MM.1S (cell line): ENCODE measurements around the gene DRC7.

Experiments
- DNase-seq: peaks from one replicate; pipeline ENCODE4 v3.0.0-alpha.2; 2015
- H2AFZ ChIP-seq: fragments of 300-600 bp; sonication (generic); 2 replicates; pipeline ENCODE4 v1.6.0; 2016; ENCODE audit warnings: antibody characterized with exemption, low read length
- H3F3A ChIP-seq: fragments of 300-600 bp; sonication (generic); 2 replicates; pipeline ENCODE4 v1.6.1; 2016; ENCODE audit warnings: mild to moderate bottlenecking, antibody characterized with exemption, low read length, moderate library complexity, mixed read lengths; ENCODE audit not compliant: insufficient read depth
- H3K27ac ChIP-seq: fragments of 300-600 bp; sonication (generic); 2 replicates; pipeline ENCODE4 v1.5.1; 2016; ENCODE audit warnings: mild to moderate bottlenecking, low read length
- H3K27me3 ChIP-seq: fragments of 300-600 bp; sonication (generic); replicated peaks from 2 replicates; pipeline ENCODE4 v1.6.0; 2016; ENCODE audit warnings: low read length; ENCODE audit not compliant: insufficient read depth
- H3K36me3 ChIP-seq: fragments of 300-600 bp; sonication (generic); replicated peaks from 2 replicates; pipeline ENCODE4 v1.6.1; 2016; ENCODE audit warnings: mild to moderate bottlenecking, low read length, mixed read lengths; ENCODE audit not compliant: insufficient read depth
- H3K4me1 ChIP-seq: fragments of 300-600 bp; sonication (generic); 2 replicates; pipeline ENCODE4 v1.6.1; 2016; ENCODE audit warnings: low read length, mixed read lengths
- H3K4me2 ChIP-seq: fragments of 300-600 bp; sonication (generic); 2 replicates; pipeline ENCODE4 v1.6.0; 2016; ENCODE audit warnings: low read depth, low read length
- H3K4me3 ChIP-seq: fragments of 300-600 bp; sonication (generic); 2 replicates; pipeline ENCODE4 v1.5.1; 2016; ENCODE audit warnings: low read length, mixed read lengths
- H3K79me2 ChIP-seq: fragments of 300-600 bp; sonication (generic); 2 replicates; pipeline ENCODE4 v1.6.1; 2016; ENCODE audit warnings: mixed run types, low read length, mixed read lengths
- H3K9ac ChIP-seq: fragments of 300-600 bp; sonication (generic); 2 replicates; pipeline ENCODE4 v1.6.1; 2016; ENCODE audit warnings: low read length, mixed read lengths
- H3K9me2 ChIP-seq: fragments of 300-600 bp; sonication (generic); replicated peaks from 2 replicates; pipeline ENCODE4 v1.6.1; 2016; ENCODE audit warnings: mild to moderate bottlenecking, low read length, mixed read lengths; ENCODE audit not compliant: insufficient read depth
- H3K9me3 ChIP-seq: fragments of 300-600 bp; sonication (generic); replicated peaks from 2 replicates; pipeline ENCODE4 v1.6.1; 2016; ENCODE audit warnings: mild to moderate bottlenecking, low read length, mixed read lengths; ENCODE audit not compliant: insufficient read depth
- H4K20me1 ChIP-seq: fragments of 300-600 bp; sonication (generic); 2 replicates; pipeline ENCODE4 v1.6.1; 2016; ENCODE audit warnings: mild to moderate bottlenecking, low read length, moderate library complexity, mixed read lengths; ENCODE audit not compliant: insufficient read depth
- EZH2 ChIP-seq: fragments of 300-600 bp; sonication (generic); optimal IDR thresholded peaks from 2 replicates; pipeline ENCODE3; 2017; ENCODE audit warnings: low read depth, mild to moderate bottlenecking, antibody characterized with exemption, low read length, mixed read lengths
- EZH2phosphoT487 ChIP-seq: fragments of 300-600 bp; sonication (generic); IDR thresholded peaks from 2 replicates; pipeline ENCODE4 v1.6.1; 2018; ENCODE audit warnings: antibody characterized with exemption, low read length
- TF ChIP-seq, protein P1 (sequence below): fragments of 300-600 bp; sonication (generic); IDR thresholded peaks from 2 replicates; pipeline ENCODE4 v1.5.1; 2016; ENCODE audit warnings: antibody characterized with exemption, low read length, mixed read lengths

DRC7 gene

DNA sequence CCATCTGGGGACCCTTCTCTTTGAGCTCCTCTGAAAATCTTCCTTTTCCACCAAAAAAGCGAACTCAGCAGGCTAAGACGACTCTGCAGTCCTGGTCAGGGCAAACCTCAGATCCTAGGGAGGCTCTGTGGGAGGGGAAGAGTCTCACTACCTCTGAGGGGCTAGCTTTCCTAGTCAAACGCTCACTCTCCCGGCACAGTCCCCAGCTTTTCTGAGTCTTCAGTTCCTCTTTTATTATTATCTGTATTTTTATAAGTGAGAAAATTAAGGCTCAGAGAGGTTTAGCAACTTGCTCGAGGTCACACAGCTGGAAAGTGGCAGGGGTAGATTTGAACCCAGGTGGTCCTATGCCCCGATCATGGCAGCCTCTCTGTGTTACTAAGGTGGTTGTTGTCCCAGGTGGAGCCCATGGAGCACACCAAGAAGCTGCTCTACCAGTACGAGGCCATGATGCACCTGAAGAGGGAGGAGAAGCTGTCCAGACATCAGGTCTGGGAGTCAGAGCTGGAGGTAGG is 31.9 kb downstream of the DRC7 start:
- no peak for TF ChIP-seq EZH2
- no peak for TF ChIP-seq EZH2phosphoT487
- TF ChIP-seq, protein P1, sequence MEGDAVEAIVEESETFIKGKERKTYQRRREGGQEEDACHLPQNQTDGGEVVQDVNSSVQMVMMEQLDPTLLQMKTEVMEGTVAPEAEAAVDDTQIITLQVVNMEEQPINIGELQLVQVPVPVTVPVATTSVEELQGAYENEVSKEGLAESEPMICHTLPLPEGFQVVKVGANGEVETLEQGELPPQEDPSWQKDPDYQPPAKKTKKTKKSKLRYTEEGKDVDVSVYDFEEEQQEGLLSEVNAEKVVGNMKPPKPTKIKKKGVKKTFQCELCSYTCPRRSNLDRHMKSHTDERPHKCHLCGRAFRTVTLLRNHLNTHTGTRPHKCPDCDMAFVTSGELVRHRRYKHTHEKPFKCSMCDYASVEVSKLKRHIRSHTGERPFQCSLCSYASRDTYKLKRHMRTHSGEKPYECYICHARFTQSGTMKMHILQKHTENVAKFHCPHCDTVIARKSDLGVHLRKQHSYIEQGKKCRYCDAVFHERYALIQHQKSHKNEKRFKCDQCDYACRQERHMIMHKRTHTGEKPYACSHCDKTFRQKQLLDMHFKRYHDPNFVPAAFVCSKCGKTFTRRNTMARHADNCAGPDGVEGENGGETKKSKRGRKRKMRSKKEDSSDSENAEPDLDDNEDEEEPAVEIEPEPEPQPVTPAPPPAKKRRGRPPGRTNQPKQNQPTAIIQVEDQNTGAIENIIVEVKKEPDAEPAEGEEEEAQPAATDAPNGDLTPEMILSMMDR, result no peak

DNA sequence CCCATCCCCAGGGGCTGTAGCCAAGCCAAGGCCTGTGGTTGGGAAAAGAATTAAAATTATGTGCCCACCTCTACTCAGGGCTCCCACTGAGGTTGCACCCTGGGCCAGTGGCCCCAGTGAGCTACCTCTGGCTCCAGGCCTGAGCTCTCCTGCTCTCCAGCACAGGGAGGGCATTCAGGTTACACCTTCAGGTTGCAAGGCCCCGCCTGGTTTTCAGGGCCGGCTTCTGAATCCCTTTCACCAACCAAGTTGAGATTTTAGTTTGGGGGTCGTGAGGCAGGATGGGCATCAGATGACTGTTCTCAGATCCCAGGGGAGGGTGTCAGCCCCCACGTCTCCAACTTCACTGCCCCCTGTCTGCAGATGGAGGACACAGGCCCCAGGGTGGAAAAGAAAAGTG is 33.0 kb downstream of the DRC7 start:
- Histone ChIP-seq H3K4me1 (no peaks in the 10 kb centered on the region), H3K9ac (no peak overlapping the region), H3K36me3 (no peaks in the 10 kb centered on the region), H4K20me1 (no peaks in the 10 kb centered on the region), H3F3A (no peaks in the 10 kb centered on the region), H3K4me2 (no peak overlapping the region), H3K27me3 (peaks cover 17% of the 10 kb centered on the region; the same call in 1 of the 2 replicates), H3K79me2 (no peaks in the 10 kb centered on the region), H3K4me3 (no peak overlapping the region), H3K9me3 (no peaks in the 10 kb centered on the region), H3K27ac (no peak overlapping the region), H2AFZ (no peak overlapping the region), H3K9me2 (no peaks in the 10 kb centered on the region)
- TF ChIP-seq EZH2 (no peak), EZH2phosphoT487 (no peak)
- TF ChIP-seq, protein P1, result no peak
- DNase-seq, result no peak

More for the DNA sequence above, 31.9 kb downstream of the DRC7 start:
- no peak overlapping the region for H3K9ac ChIP-seq
- no peaks in the 10 kb centered on the region for H3K36me3 ChIP-seq
- H3K9me3 ChIP-seq, result no peaks in the 10 kb centered on the region
- no peaks in the 10 kb centered on the region for H3F3A ChIP-seq
- H3K4me3 ChIP-seq, result no peak overlapping the region
- no peaks in the 10 kb centered on the region for H4K20me1 ChIP-seq
- peaks cover 17% of the 10 kb centered on the region; the same call in 1 of the 2 replicates for H3K27me3 ChIP-seq
- no peak overlapping the region for H3K4me2 ChIP-seq
- no peak overlapping the region for H2AFZ ChIP-seq
- H3K4me1 ChIP-seq, result no peaks in the 10 kb centered on the region
- DNase-seq, result no peak
- H3K79me2 ChIP-seq, result no peaks in the 10 kb centered on the region
- H3K27ac ChIP-seq, result no peak overlapping the region
- H3K9me2 ChIP-seq, result no peaks in the 10 kb centered on the region

- H3K27ac ChIP-seq, result no peak overlapping the region
- no peaks in the 10 kb centered on the region for H3F3A ChIP-seq
- no peaks in the 10 kb centered on the region for H3K4me1 ChIP-seq
Observed at GRCh38 chr16:57728336-57729181, 34.0 kb downstream of the DRC7 start.

More at GRCh38 chr16:57728336-57729181, 34.0 kb downstream of the DRC7 start:
- H3K36me3 ChIP-seq, result no peaks in the 10 kb centered on the region
- no peaks in the 10 kb centered on the region for H3K9me3 ChIP-seq
- no peak overlapping the region for H2AFZ ChIP-seq
- no peak overlapping the region for H3K4me2 ChIP-seq
- H4K20me1 ChIP-seq, result no peaks in the 10 kb centered on the region
- no peaks in the 10 kb centered on the region for H3K79me2 ChIP-seq
- H3K27me3 ChIP-seq, result peaks cover 17% of the 10 kb centered on the region; the same call in 1 of the 2 replicates
- DNase-seq, result no peak
- no peaks in the 10 kb centered on the region for H3K9me2 ChIP-seq
- TF ChIP-seq EZH2phosphoT487 (no peak), EZH2 (no peak)
- TF ChIP-seq, protein P1, result no peak
- H3K4me3 ChIP-seq, result no peak overlapping the region
- H3K9ac ChIP-seq, result no peak overlapping the region
